Measurements from ENCODE around the gene CLCN1. TPM values are rescaled to one million over a fixed set of nuclear protein-coding genes. Genes with fewer than 3 reads are reported as not detected.

The CLCN1 gene
- total and polyA plus RNA-seq, 2 of the 8 experiments (the other 6 are each of a cell fraction or from before 2014, with no cell fraction given): 0.36 to 0.41 TPM

GRCh38 chr7:143374561-143374960 lies 58.6 kb downstream of the CLCN1 start:
- no peaks in the 10 kb centered on the region for H4K20me1 ChIP-seq (replicated peaks in 1 of 2; ENCODE audit: control insufficient read depth in 1 of 2, insufficient read depth in 2 of 2, low read length in 2 of 2)
- no peak overlapping the region for H3K27ac ChIP-seq (ENCODE audit: low read depth, low read length)
- no peak overlapping the region for H4K8ac ChIP-seq (ENCODE audit: extremely low read depth, insufficient read depth, low read length)
- H3K79me1 ChIP-seq (ENCODE audit: low read depth, low read length): no peaks in the 10 kb centered on the region
- no peaks in the 10 kb centered on the region for H3K36me3 ChIP-seq (ENCODE audit: control insufficient read depth in 2 of 4, insufficient read depth in 4 of 4, low read length in 3 of 4)
- H4K91ac ChIP-seq (replicated peaks; ENCODE audit: insufficient read length, low read length): no peak overlapping the region
- H3K14ac ChIP-seq (ENCODE audit: insufficient read length): no peak overlapping the region
- DNase-seq (ENCODE audit: low read depth in 1 of 2, low spot score in 2 of 2): no peak
- H3K4me3 ChIP-seq (ENCODE audit: extremely low read depth in 1 of 4, insufficient read depth in 2 of 4, low read depth in 3 of 4, low read length in 4 of 4): no peak overlapping the region
- H3K27me3 ChIP-seq (replicated peaks in 1 of 4; ENCODE audit: control insufficient read depth in 3 of 4, extremely low read depth in 1 of 4, insufficient read depth in 3 of 4, low read length in 3 of 4): no peaks in the 10 kb centered on the region
- no peak for FAIRE-seq
- no peak overlapping the region for H3K4ac ChIP-seq (replicated peaks; ENCODE audit: insufficient read length, low read depth, low read length)
- no peaks in the 10 kb centered on the region for H3K23me2 ChIP-seq (ENCODE audit: low read depth, low read length)
- no peak overlapping the region for H2BK12ac ChIP-seq (ENCODE audit: low read depth, low read length)
- H2BK15ac ChIP-seq (ENCODE audit: low read length): no peak overlapping the region
- no peak overlapping the region for H2BK5ac ChIP-seq (ENCODE audit: low read depth, low read length)
- ChIA-PET CTCF (ENCODE audit: partially characterized antibody) (interaction anchor here (1.0 to 17.5 kb wide), 13 partner anchors 9 to 75 kb away, joined by 3 to 359 read pairs (median 5); partner anchors contain the start of gene EPHA1), POLR2A (ENCODE audit: partially characterized antibody) (interaction anchor here (15.3 to 19.0 kb wide), 3 partner anchors 4 to 25 kb away, joined by 233 to 518 read pairs (median 233); partner anchors contain the start of genes EPHA1, FAM131B and ZYX)
- WGBS, 2 experiments (ENCODE audit: extremely low coverage in 1 of 2, insufficient coverage in 1 of 2, insufficient read length in 1 of 2, insufficient replicate concordance in 2 of 2, low coverage in 1 of 2, low lambda C conversion rate in 2 of 2, missing lambda C conversion rate in 1 of 2): 85% methylated on average over 5 of the region's 5 CpGs; no CpG with 5 or more reads in 1 of the 2 experiments
- no peak overlapping the region for H2AFZ ChIP-seq (ENCODE audit: low read length)
- no peak overlapping the region for H3K56ac ChIP-seq (replicated peaks; ENCODE audit: insufficient read length, low read depth, low read length)
- TF ChIP-seq SUZ12 (IDR thresholded peaks at IDR 0.05; ENCODE audit: low read length) (no peak), PHF8 (conservative IDR thresholded peaks at IDR 0.05; ENCODE audit: low read depth, low read length) (no peak), RBBP5 (IDR thresholded peaks at IDR 0.05; ENCODE audit: borderline replicate concordance, low read depth, low read length) (no peak), SP2 (IDR thresholded peaks at IDR 0.05; ENCODE audit: low read length) (no peak), KDM4A (IDR thresholded peaks at IDR 0.05; ENCODE audit: low read depth, low read length, severe bottlenecking) (no peak), FOSL1 (IDR thresholded peaks at IDR 0.05; ENCODE audit: insufficient read depth, low read depth, low read length) (no peak), CHD2 (IDR thresholded peaks at IDR 0.05; ENCODE audit: low read length) (no peak), CREB1 (IDR thresholded peaks at IDR 0.05) (no peak)
- peaks cover 5 to 17% (median 9%) of the 10 kb centered on the region in 4 experiments; a peak in 5 of 7 replicates for H3K4me1 ChIP-seq (replicated peaks in 1 of 4; ENCODE audit: control insufficient read depth in 3 of 4, insufficient read depth in 4 of 4, low read length in 3 of 4)
- H2BK120ac ChIP-seq (replicated peaks; ENCODE audit: low read depth, low read length): no peak overlapping the region
- H3K23ac ChIP-seq (ENCODE audit: insufficient read length): no peak overlapping the region
- H3K4me2 ChIP-seq (ENCODE audit: insufficient read depth in 1 of 2, low read depth in 2 of 2, low read length in 2 of 2): no peak overlapping the region
- H3K9me3 ChIP-seq (ENCODE audit: insufficient read depth in 2 of 2, low read depth in 1 of 2, low read length in 1 of 2): no peaks in the 10 kb centered on the region
- H2BK20ac ChIP-seq (ENCODE audit: low read length): no peak overlapping the region
- H3K18ac ChIP-seq (ENCODE audit: extremely low read depth, low read length): no peak overlapping the region
- peaks cover 0 to 2% of the 10 kb centered on the region in 2 experiments; a peak in 1 of 4 replicates for H3K79me2 ChIP-seq (ENCODE audit: control insufficient read depth in 1 of 2, insufficient read depth in 2 of 2, low read length in 2 of 2)
- no peak overlapping the region for H4K5ac ChIP-seq (ENCODE audit: insufficient read length, low read depth, low read length)
- H3K9ac ChIP-seq (replicated peaks in 1 of 4; ENCODE audit: extremely low read depth in 1 of 4, low read depth in 3 of 4, low read length in 3 of 4): no peak overlapping the region
- no peak overlapping the region for H2AK5ac ChIP-seq (ENCODE audit: low read depth, low read length)
